ENCODE measurements around the gene HSPB6. TPM values are rescaled to one million over a fixed set of nuclear protein-coding genes. Genes with fewer than 3 reads are reported as not detected.

HSPB6 gene
- total RNA-seq, 2 donors from 2014 or later, result 78.6 to 130 TPM

DNA sequence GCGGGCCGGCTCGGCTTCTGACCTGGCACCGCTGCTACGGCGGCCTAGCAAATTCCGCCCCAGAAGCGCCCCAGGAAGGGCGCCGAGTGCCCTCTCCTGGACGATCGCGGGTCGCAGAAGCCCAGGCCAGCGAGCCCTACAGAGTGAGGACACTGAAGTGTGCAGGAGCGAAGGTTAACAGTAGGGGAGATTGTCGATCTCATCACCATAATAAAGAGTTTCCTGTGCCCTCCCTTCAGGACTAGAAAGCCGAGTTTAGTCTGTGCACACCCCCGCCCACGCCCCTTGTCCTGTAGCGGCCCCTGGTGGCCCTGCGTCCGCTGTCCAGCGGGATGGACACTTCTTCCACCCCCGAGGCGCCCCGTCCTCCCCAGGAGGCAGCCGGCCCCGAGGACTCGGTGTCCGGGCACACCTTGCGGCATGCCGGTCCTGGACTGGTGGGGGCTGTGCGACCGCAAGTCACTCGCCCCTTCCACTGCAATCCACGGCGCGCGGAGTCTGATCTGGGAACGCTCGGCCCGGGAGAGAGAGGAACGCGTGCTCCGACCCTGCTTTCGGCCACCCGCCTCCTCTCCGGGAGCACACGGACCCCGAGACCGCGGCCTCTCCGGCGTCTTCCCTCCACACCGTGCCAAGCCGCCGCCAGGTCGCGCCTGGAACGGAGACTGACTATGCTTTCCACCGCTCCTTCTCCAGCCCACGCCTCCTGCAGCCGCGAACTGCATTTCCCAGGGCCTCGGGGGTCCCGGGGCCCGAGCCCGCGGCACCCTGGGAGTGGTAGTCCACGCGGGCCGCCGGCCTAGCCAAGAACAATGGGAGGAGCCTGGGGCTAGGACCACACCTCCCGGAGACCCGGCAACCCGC, 39.8 kb downstream of the HSPB6 start:
- Histone ChIP-seq H3K27me3 (replicated peaks; ENCODE audit: insufficient read depth) (no peaks in the 10 kb centered on the region), H3K4me3 (peak overlapping the region; percentile 82), H3K9me3 (no peaks in the 10 kb centered on the region), H3K36me3 (peaks cover 13% of the 10 kb centered on the region), H3K27ac (peak overlapping the region; percentile 60 to 74), H3K4me1 (ENCODE audit: control insufficient read depth in 1 of 2, low read depth in 2 of 2) (peaks cover 16 to 26% of the 10 kb centered on the region in 2 donors)
- ATAC-seq (ENCODE audit: insufficient number of reproducible peaks, low FRiP score, low read depth) (peak; percentile 91), DNase-seq (ENCODE audit: low spot score) (peak; percentile 88)
- TF ChIP-seq, protein P1, sequence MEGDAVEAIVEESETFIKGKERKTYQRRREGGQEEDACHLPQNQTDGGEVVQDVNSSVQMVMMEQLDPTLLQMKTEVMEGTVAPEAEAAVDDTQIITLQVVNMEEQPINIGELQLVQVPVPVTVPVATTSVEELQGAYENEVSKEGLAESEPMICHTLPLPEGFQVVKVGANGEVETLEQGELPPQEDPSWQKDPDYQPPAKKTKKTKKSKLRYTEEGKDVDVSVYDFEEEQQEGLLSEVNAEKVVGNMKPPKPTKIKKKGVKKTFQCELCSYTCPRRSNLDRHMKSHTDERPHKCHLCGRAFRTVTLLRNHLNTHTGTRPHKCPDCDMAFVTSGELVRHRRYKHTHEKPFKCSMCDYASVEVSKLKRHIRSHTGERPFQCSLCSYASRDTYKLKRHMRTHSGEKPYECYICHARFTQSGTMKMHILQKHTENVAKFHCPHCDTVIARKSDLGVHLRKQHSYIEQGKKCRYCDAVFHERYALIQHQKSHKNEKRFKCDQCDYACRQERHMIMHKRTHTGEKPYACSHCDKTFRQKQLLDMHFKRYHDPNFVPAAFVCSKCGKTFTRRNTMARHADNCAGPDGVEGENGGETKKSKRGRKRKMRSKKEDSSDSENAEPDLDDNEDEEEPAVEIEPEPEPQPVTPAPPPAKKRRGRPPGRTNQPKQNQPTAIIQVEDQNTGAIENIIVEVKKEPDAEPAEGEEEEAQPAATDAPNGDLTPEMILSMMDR (IDR thresholded peaks at IDR 0.05), result peak; percentile 84

DNA sequence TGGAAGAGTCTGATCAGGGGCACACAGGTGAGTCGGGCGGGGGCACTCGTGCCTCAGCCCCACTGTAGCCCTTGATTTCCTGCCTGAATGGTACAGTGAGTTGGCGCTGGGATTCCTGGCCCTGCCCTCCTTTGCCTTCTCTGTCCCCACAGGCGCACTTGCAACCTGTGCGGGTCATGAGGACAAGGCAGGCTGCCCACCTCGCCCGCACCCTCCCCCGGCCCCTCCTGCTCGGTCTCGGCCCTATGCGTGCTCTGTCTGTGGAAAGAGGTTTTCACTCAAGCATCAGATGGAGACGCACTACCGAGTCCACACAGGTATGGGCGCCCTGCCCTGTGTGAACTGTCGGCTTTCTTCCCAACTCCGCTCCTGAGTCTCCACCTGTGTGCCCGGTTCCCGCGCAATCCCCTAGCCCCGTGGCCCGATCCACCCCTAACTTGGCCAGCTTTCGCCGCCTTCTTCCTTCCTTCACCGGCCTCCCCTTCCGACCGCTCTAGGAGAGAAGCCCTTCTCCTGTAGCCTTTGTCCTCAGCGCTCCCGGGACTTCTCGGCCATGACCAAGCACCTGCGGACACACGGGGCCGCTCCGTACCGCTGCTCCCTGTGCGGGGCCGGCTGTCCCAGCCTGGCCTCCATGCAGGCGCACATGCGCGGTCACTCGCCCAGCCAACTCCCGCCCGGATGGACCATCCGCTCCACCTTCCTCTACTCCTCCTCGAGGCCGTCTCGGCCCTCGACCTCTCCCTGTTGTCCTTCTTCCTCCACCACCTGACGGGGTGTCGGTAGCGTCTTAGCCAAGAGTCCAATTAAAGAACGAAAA, 40.6 kb downstream of the HSPB6 start:
- TF ChIP-seq, protein P1 (IDR thresholded peaks at IDR 0.05), result no peak

DNA sequence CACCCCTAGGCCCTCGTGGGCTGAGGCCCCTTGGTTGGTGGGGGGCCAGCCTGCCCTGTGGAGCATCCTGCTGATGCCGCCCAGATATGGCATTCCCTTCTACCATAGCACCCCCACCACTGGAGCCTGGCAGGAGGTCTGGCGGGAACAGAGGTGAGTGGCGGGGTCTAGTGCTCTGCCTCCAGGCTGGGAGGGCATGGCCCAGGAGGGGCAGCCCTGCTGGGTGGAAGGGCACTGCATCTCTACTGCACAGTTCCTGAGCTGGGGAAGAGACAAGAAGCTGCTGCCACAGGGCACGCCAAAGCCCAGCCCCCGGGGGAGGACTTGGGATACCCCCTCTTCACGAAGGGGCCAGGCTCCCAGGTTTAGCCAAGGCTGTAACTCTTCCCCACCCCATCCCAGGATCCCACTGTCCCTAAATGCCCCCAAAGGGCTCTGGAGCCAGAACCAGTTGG, 41.4 kb downstream of the HSPB6 start:
- TF ChIP-seq, protein P1 (IDR thresholded peaks at IDR 0.05), result no peak
- ATAC-seq (ENCODE audit: insufficient number of reproducible peaks, low FRiP score, low read depth) (no peak), DNase-seq (ENCODE audit: low spot score) (no peak)
- H3K4me3 ChIP-seq, result no peak overlapping the region
- H3K9me3 ChIP-seq, result no peaks in the 10 kb centered on the region
- no peaks in the 10 kb centered on the region for H3K36me3 ChIP-seq
- no peaks in the 10 kb centered on the region for H3K27me3 ChIP-seq (replicated peaks; ENCODE audit: insufficient read depth)
- H3K4me1 ChIP-seq (ENCODE audit: control insufficient read depth in 1 of 2, low read depth in 2 of 2), result peaks cover 16 to 26% of the 10 kb centered on the region in 2 donors
- H3K27ac ChIP-seq, result no peak overlapping the region

More for the DNA sequence above, 40.6 kb downstream of the HSPB6 start:
- H3K27ac ChIP-seq, result peak overlapping the region; percentile 60 to 74
- H3K27me3 ChIP-seq (replicated peaks; ENCODE audit: insufficient read depth), result no peaks in the 10 kb centered on the region
- H3K4me3 ChIP-seq, result peak overlapping the region; percentile 82
- ATAC-seq (ENCODE audit: insufficient number of reproducible peaks, low FRiP score, low read depth) (no peak), DNase-seq (ENCODE audit: low spot score) (no peak)
- no peaks in the 10 kb centered on the region for H3K9me3 ChIP-seq
- peaks cover 16 to 26% of the 10 kb centered on the region in 2 donors for H3K4me1 ChIP-seq (ENCODE audit: control insufficient read depth in 1 of 2, low read depth in 2 of 2)
- H3K36me3 ChIP-seq, result peaks cover 5% of the 10 kb centered on the region

DNA sequence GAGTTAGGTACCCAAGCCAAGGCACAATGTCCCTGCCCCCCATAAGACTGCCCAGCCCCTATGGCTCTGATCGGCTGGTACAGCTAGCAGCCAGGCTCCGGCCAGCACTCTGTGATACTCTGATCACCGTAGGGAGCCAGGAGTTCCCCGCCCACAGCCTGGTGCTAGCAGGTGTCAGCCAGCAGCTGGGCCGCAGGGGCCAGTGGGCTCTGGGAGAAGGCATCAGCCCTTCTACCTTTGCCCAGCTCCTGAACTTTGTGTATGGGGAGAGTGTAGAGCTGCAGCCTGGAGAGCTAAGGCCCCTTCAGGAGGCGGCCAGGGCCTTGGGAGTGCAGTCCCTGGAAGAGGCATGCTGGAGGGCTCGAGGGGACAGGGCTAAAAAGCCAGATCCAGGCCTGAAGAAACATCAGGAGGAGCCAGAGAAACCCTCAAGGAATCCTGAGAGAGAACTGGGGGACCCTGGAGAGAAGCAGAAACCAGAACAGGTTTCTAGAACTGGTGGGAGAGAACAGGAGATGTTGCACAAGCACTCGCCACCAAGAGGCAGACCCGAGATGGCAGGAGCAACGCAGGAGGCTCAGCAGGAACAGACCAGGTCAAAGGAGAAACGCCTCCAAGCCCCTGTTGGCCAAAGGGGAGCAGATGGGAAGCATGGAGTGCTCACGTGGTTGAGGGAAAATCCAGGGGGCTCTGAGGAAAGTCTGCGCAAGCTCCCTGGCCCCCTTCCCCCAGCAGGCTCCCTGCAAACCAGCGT, 42.1 kb downstream of the HSPB6 start:
- H3K27me3 ChIP-seq (replicated peaks; ENCODE audit: insufficient read depth), result no peaks in the 10 kb centered on the region
- H3K36me3 ChIP-seq, result no peaks in the 10 kb centered on the region
- no peak overlapping the region for H3K4me3 ChIP-seq
- H3K4me1 ChIP-seq (ENCODE audit: control insufficient read depth in 1 of 2, low read depth in 2 of 2), result peaks cover 16 to 23% of the 10 kb centered on the region in 2 donors
- ATAC-seq (ENCODE audit: insufficient number of reproducible peaks, low FRiP score, low read depth), result no peak
- no peaks in the 10 kb centered on the region for H3K9me3 ChIP-seq
- DNase-seq (ENCODE audit: low spot score), result no peak
- H3K27ac ChIP-seq, result no peak overlapping the region
- TF ChIP-seq, protein P1 (IDR thresholded peaks at IDR 0.05), result no peak

Data from thoracic aorta (tissue), 2 donors.